ENCODE measurements around the gene CSNK1A1L. TPM values are rescaled to one million over a fixed set of nuclear protein-coding genes. Genes with fewer than 3 reads are reported as not detected.

The CSNK1A1L gene
- total and polyA plus RNA-seq, 10 of the 15 experiments (the other 5 are each of a cell fraction or from before 2014, with no cell fraction given), result not detected

DNA sequence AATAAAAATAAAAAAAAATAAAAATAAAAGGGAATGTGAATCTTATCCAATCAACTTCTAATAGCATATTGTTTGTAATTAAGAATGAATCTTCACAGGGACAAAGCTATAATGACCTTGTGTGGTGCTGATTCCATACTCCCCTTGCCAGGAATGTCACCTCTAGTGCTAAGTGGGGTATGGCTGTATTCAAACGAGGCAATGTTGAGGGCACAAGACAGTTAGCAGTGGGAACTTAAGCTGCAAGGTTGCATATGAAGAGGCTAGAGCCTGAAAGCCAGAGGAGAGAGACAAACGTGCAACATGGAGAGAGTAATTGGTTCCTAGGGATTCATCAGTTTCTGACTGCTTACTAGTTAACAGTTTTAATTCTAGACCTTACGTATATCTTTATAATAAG lies 43.9 kb upstream of the CSNK1A1L start:
- intact Hi-C loops (cut with micrococcal nuclease; ENCODE audit: unreplicated experiment) (no loop called here), in situ Hi-C loops (cut with MboI) (no loop called here)
- Histone ChIP-seq H3K9me3 (replicated peaks; ENCODE audit: control insufficient read depth, insufficient read depth, low read length) (no peaks in the 10 kb centered on the region), H3K79me2 (ENCODE audit: control insufficient read depth, insufficient read depth, low read length) (no peaks in the 10 kb centered on the region), H3K4me3 (no peak overlapping the region), H4K20me1 (ENCODE audit: control insufficient read depth, insufficient read depth) (no peaks in the 10 kb centered on the region), H2AFZ (ENCODE audit: control insufficient read depth, low read depth, low read length) (no peak overlapping the region), H3K4me2 (ENCODE audit: control insufficient read depth, insufficient read depth) (no peak overlapping the region), H3K27ac (ENCODE audit: control insufficient read depth, insufficient read depth) (no peak overlapping the region), H3K9ac (ENCODE audit: control insufficient read depth, insufficient read depth, low read length) (no peak overlapping the region), H3K36me3 (ENCODE audit: control insufficient read depth in 2 of 2, insufficient read depth in 2 of 2, low read length in 1 of 2) (no peaks in the 10 kb centered on the region), H3K27me3 (replicated peaks in 1 of 2; ENCODE audit: control insufficient read depth in 2 of 2, insufficient read depth in 2 of 2, low read length in 1 of 2) (no peaks in the 10 kb centered on the region), H3K4me1 (ENCODE audit: control insufficient read depth, insufficient read depth, low read length) (no peaks in the 10 kb centered on the region)
- ChIA-PET CTCF (no interaction called here), RAD21 (ENCODE audit: unreplicated experiment) (no interaction called here), SMC1A (ENCODE audit: uncharacterized antibody, unreplicated experiment) (no interaction called here), POLR2A (no interaction called here)
- BruUV-seq (replicated peaks), result no TSS peak
- ATAC-seq (no peak), FAIRE-seq (no peak), DNase-seq (ENCODE audit: low read depth, low spot score) (no peak)
- TF ChIP-seq SMAD1 (IDR thresholded peaks at IDR 0.05; ENCODE audit: low read depth, partially characterized antibody) (no peak), ZZZ3 (IDR thresholded peaks at IDR 0.05; ENCODE audit: control insufficient read depth, insufficient read length, low read depth) (no peak), ZNF217 (IDR thresholded peaks at IDR 0.05) (no peak), PAX5 (IDR thresholded peaks at IDR 0.05; ENCODE audit: borderline replicate concordance, low read depth, low read length) (no peak), SMC3 (IDR thresholded peaks at IDR 0.05; ENCODE audit: borderline replicate concordance, low read length) (no peak), FOS (IDR thresholded peaks at IDR 0.05; ENCODE audit: borderline replicate concordance, extremely low read depth, insufficient read length) (no peak), POLR2AphosphoS2 (IDR thresholded peaks at IDR 0.05; ENCODE audit: low read depth, low read length) (no peak), NR2C1 (IDR thresholded peaks at IDR 0.05) (no peak), BACH1 (IDR thresholded peaks at IDR 0.05; ENCODE audit: borderline replicate concordance) (no peak), NFYA (IDR thresholded peaks at IDR 0.05; ENCODE audit: borderline replicate concordance, low read depth, low read length) (no peak), ZSCAN29 (IDR thresholded peaks at IDR 0.05) (no peak), SREBF2 (IDR thresholded peaks at IDR 0.05; ENCODE audit: low read length) (no peak)
- TF ChIP-seq, protein P1, sequence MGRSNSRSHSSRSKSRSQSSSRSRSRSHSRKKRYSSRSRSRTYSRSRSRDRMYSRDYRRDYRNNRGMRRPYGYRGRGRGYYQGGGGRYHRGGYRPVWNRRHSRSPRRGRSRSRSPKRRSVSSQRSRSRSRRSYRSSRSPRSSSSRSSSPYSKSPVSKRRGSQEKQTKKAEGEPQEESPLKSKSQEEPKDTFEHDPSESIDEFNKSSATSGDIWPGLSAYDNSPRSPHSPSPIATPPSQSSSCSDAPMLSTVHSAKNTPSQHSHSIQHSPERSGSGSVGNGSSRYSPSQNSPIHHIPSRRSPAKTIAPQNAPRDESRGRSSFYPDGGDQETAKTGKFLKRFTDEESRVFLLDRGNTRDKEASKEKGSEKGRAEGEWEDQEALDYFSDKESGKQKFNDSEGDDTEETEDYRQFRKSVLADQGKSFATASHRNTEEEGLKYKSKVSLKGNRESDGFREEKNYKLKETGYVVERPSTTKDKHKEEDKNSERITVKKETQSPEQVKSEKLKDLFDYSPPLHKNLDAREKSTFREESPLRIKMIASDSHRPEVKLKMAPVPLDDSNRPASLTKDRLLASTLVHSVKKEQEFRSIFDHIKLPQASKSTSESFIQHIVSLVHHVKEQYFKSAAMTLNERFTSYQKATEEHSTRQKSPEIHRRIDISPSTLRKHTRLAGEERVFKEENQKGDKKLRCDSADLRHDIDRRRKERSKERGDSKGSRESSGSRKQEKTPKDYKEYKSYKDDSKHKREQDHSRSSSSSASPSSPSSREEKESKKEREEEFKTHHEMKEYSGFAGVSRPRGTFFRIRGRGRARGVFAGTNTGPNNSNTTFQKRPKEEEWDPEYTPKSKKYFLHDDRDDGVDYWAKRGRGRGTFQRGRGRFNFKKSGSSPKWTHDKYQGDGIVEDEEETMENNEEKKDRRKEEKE (IDR thresholded peaks at IDR 0.05), result no peak
- 11% methylated on average over 3 of the region's 3 CpGs for WGBS (ENCODE audit: insufficient coverage, insufficient replicate concordance, low lambda C conversion rate, missing lambda C conversion rate)
